ENCODE results near the gene SAP25. TPM values are rescaled to one million over a fixed set of nuclear protein-coding genes. Genes with fewer than 3 reads are reported as not detected.

The SAP25 gene
- polyA plus RNA-seq (2014; cell fraction: cytosol; rRNA removed), result not detected in 2 replicates
- 2.6 and 6.2 TPM in 2 replicates for polyA plus RNA-seq (2014; cell fraction: nucleus; rRNA removed)

GRCh38 chr7:100573691-100574361, at the start of gene SAP25:
SAP25 (minus strand) TSS chr7:100573900; CDS start chr7:100573742, 158 bp downstream.
- no peak for DNase-seq (ENCODE audit: low spot score)

- no peak for DNase-seq (ENCODE audit: low spot score)
These were observed 47.9 kb upstream of the SAP25 start for GRCh38 chr7:100621554-100621953.

- no peak for DNase-seq (ENCODE audit: low spot score)
These were observed 47.1 kb upstream of the SAP25 start for GRCh38 chr7:100620804-100621203.

- no peak for DNase-seq (ENCODE audit: low spot score)
These were observed 46.5 kb upstream of the SAP25 start for GRCh38 chr7:100620239-100620638.

- no peak for DNase-seq (ENCODE audit: low spot score)
These were observed 40.7 kb upstream of the SAP25 start for GRCh38 chr7:100614308-100614861.

GRCh38 chr7:100613412-100614175, 39.9 kb upstream of the SAP25 start:
- no peak for DNase-seq (ENCODE audit: low spot score)

GRCh38 chr7:100612730-100613390, 39.2 kb upstream of the SAP25 start:
- peak; percentile 40 for DNase-seq (ENCODE audit: low spot score)

GRCh38 chr7:100611983-100612729, 38.5 kb upstream of the SAP25 start, which contains the start of gene MOSPD3:
MOSPD3 (plus strand) TSS chr7:100612540; CDS start chr7:100612792, 252 bp downstream.
- peak; percentile 100 for DNase-seq (ENCODE audit: low spot score)

GRCh38 chr7:100609958-100610357, 36.3 kb upstream of the SAP25 start:
- DNase-seq (ENCODE audit: low spot score), result no peak

- no peak for DNase-seq (ENCODE audit: low spot score)
These were observed 33.4 kb upstream of the SAP25 start for GRCh38 chr7:100607111-100607510.

GRCh38 chr7:100606313-100606712, 32.6 kb upstream of the SAP25 start:
- no peak for DNase-seq (ENCODE audit: low spot score)

GRCh38 chr7:100604976-100605911, 31.5 kb upstream of the SAP25 start:
- no peak for DNase-seq (ENCODE audit: low spot score)

GRCh38 chr7:100604028-100604975, 30.6 kb upstream of the SAP25 start:
- peak; percentile 50 for DNase-seq (ENCODE audit: low spot score)

- peak; percentile 56 for DNase-seq (ENCODE audit: low spot score)
These were observed 30.0 kb upstream of the SAP25 start for GRCh38 chr7:100603726-100604027.

GRCh38 chr7:100602889-100603725, 29.4 kb upstream of the SAP25 start:
- peak; percentile 89 for DNase-seq (ENCODE audit: low spot score)

- no peak for DNase-seq (ENCODE audit: low spot score)
These were observed 27.0 kb upstream of the SAP25 start for GRCh38 chr7:100600730-100601038.

- no peak for DNase-seq (ENCODE audit: low spot score)
These were observed 26.4 kb upstream of the SAP25 start for GRCh38 chr7:100599911-100600729.

Data from SK-N-DZ (cell line).